Activated naive CD4-positive, alpha-beta T cell treated with anti-CD3 and anti-CD28 coated beads, Interleukin-2, amount 10 ng/mL, durations not matched to agents 7 days and 5 days (primary cell): Measurements from ENCODE around the gene CLEC4G.

Experiments
- CTCF ChIA-PET: fragments of 350-600 bp; sonication (Branson Sonifier 250); formaldehyde crosslinking; loops from one replicate; lab custom pipeline; 2021; ENCODE audit warnings: antibody characterized with exemption; lab: Charles Lee
- DNase-seq: peaks from one replicate; pipeline ENCODE4 v3.0.0-alpha.2; 2020
- H3K27ac Mint-ChIP-seq: one replicate; pipeline ENCODE4 v1.8.0; 2021; ENCODE audit warnings: mild to moderate bottlenecking, moderate library complexity, mixed read lengths
- H3K27me3 Mint-ChIP-seq: one replicate; pipeline ENCODE4 v1.8.0; 2021; ENCODE audit warnings: mild to moderate bottlenecking, mixed read lengths
- H3K36me3 Mint-ChIP-seq: one replicate; pipeline ENCODE4 v1.8.0; 2021; ENCODE audit warnings: mixed read lengths
- H3K4me1 Mint-ChIP-seq: one replicate; pipeline ENCODE4 v1.8.0; 2021; ENCODE audit warnings: mixed read lengths
- H3K4me3 Mint-ChIP-seq: one replicate; pipeline ENCODE4 v1.8.0; 2021; ENCODE audit warnings: mild to moderate bottlenecking, moderate library complexity, mixed read lengths
- H3K9me3 Mint-ChIP-seq: one replicate; pipeline ENCODE4 v1.8.0; 2021; ENCODE audit warnings: mixed read lengths

The CLEC4G gene

GRCh38 chr19:7742575-7742974 lies 10.7 kb upstream of the CLEC4G start:
- no peak overlapping the region for H3K4me3 Mint-ChIP-seq
- CTCF ChIA-PET = no interaction called here

GRCh38 chr19:7740682-7741054 lies 8.8 kb upstream of the CLEC4G start:
- Mint-ChIP-seq H3K27ac (no peak overlapping the region), H3K4me3 (no peak overlapping the region), H3K4me1 (no peaks in the 10 kb centered on the region), H3K9me3 (no peaks in the 10 kb centered on the region), H3K36me3 (no peaks in the 10 kb centered on the region), H3K27me3 (peaks cover 49% of the 10 kb centered on the region)
- CTCF ChIA-PET = no interaction called here
- DNase-seq = no peak

More at GRCh38 chr19:7742575-7742974, 10.7 kb upstream of the CLEC4G start:
- H3K9me3 Mint-ChIP-seq = no peaks in the 10 kb centered on the region
- no peaks in the 10 kb centered on the region for H3K36me3 Mint-ChIP-seq
- H3K27ac Mint-ChIP-seq = no peak overlapping the region
- no peaks in the 10 kb centered on the region for H3K4me1 Mint-ChIP-seq
- DNase-seq = no peak
- peaks cover 41% of the 10 kb centered on the region for H3K27me3 Mint-ChIP-seq

GRCh38 chr19:7739801-7740681 lies 8.1 kb upstream of the CLEC4G start:
- CTCF ChIA-PET = no interaction called here
- Mint-ChIP-seq H3K9me3 (no peaks in the 10 kb centered on the region), H3K4me3 (no peak overlapping the region), H3K4me1 (no peaks in the 10 kb centered on the region), H3K27me3 (peaks cover 47% of the 10 kb centered on the region), H3K27ac (no peak overlapping the region), H3K36me3 (no peaks in the 10 kb centered on the region)
- no peak for DNase-seq

- peaks cover 47% of the 10 kb centered on the region for H3K27me3 Mint-ChIP-seq
- no peak for DNase-seq
- H3K9me3 Mint-ChIP-seq = no peaks in the 10 kb centered on the region
- H3K36me3 Mint-ChIP-seq = no peaks in the 10 kb centered on the region
- CTCF ChIA-PET = no interaction called here
- H3K27ac Mint-ChIP-seq = no peak overlapping the region
- H3K4me1 Mint-ChIP-seq = no peaks in the 10 kb centered on the region
- H3K4me3 Mint-ChIP-seq = no peak overlapping the region
These were observed 7.4 kb upstream of the CLEC4G start for GRCh38 chr19:7739211-7739755.

- no peak overlapping the region for H3K27ac Mint-ChIP-seq
- no peak overlapping the region for H3K4me3 Mint-ChIP-seq
- no peaks in the 10 kb centered on the region for H3K4me1 Mint-ChIP-seq
- DNase-seq = no peak
- no peaks in the 10 kb centered on the region for H3K9me3 Mint-ChIP-seq
- H3K27me3 Mint-ChIP-seq = peaks cover 43% of the 10 kb centered on the region
- CTCF ChIA-PET = no interaction called here
- H3K36me3 Mint-ChIP-seq = no peaks in the 10 kb centered on the region
These were observed 6.1 kb upstream of the CLEC4G start for GRCh38 chr19:7738023-7738422.

- H3K9me3 Mint-ChIP-seq = no peaks in the 10 kb centered on the region
- H3K4me3 Mint-ChIP-seq = no peak overlapping the region
- no peaks in the 10 kb centered on the region for H3K36me3 Mint-ChIP-seq
- no peak overlapping the region for H3K27ac Mint-ChIP-seq
- CTCF ChIA-PET = no interaction called here
- H3K4me1 Mint-ChIP-seq = no peaks in the 10 kb centered on the region
- H3K27me3 Mint-ChIP-seq = peaks cover 47% of the 10 kb centered on the region
- no peak for DNase-seq
These were observed 5.3 kb upstream of the CLEC4G start for GRCh38 chr19:7737215-7737614.

- CTCF ChIA-PET = no interaction called here
- DNase-seq = no peak
- Mint-ChIP-seq H3K27me3 (peaks cover 53% of the 10 kb centered on the region), H3K4me1 (no peaks in the 10 kb centered on the region), H3K36me3 (no peaks in the 10 kb centered on the region), H3K27ac (no peak overlapping the region), H3K9me3 (no peaks in the 10 kb centered on the region), H3K4me3 (no peak overlapping the region)
These were observed 4.2 kb upstream of the CLEC4G start for GRCh38 chr19:7736148-7736547.

GRCh38 chr19:7734220-7735203 lies 2.6 kb upstream of the CLEC4G start:
- Mint-ChIP-seq H3K36me3 (no peaks in the 10 kb centered on the region), H3K27ac (no peak overlapping the region), H3K27me3 (peaks cover 60% of the 10 kb centered on the region), H3K4me1 (no peaks in the 10 kb centered on the region), H3K4me3 (no peak overlapping the region), H3K9me3 (no peaks in the 10 kb centered on the region)
- CTCF ChIA-PET = no interaction called here
- DNase-seq = no peak

GRCh38 chr19:7733376-7733775 lies 1.5 kb upstream of the CLEC4G start:
- CTCF ChIA-PET = no interaction called here
- Mint-ChIP-seq H3K4me3 (no peak overlapping the region), H3K4me1 (no peaks in the 10 kb centered on the region), H3K27ac (no peak overlapping the region), H3K9me3 (no peaks in the 10 kb centered on the region), H3K27me3 (peaks cover 68% of the 10 kb centered on the region), H3K36me3 (no peaks in the 10 kb centered on the region)
- no peak for DNase-seq

- DNase-seq = no peak
- Mint-ChIP-seq H3K36me3 (no peaks in the 10 kb centered on the region), H3K27ac (no peak overlapping the region), H3K4me1 (no peaks in the 10 kb centered on the region), H3K4me3 (no peak overlapping the region), H3K9me3 (no peaks in the 10 kb centered on the region), H3K27me3 (peaks cover 75% of the 10 kb centered on the region)
- CTCF ChIA-PET = no interaction called here
These were observed 295 bp downstream of the CLEC4G start for GRCh38 chr19:7731615-7732014.

- H3K4me1 Mint-ChIP-seq = no peaks in the 10 kb centered on the region
- H3K27ac Mint-ChIP-seq = no peak overlapping the region
- CTCF ChIA-PET = no interaction called here
- H3K4me3 Mint-ChIP-seq = no peak overlapping the region
- no peaks in the 10 kb centered on the region for H3K9me3 Mint-ChIP-seq
- no peak for DNase-seq
- no peaks in the 10 kb centered on the region for H3K36me3 Mint-ChIP-seq
- peaks cover 72% of the 10 kb centered on the region for H3K27me3 Mint-ChIP-seq
These were observed 703 bp downstream of the CLEC4G start for GRCh38 chr19:7731218-7731595.

- DNase-seq = no peak
- Mint-ChIP-seq H3K27ac (no peak overlapping the region), H3K9me3 (no peaks in the 10 kb centered on the region), H3K36me3 (no peaks in the 10 kb centered on the region), H3K4me3 (no peak overlapping the region), H3K27me3 (peaks cover 72% of the 10 kb centered on the region), H3K4me1 (no peaks in the 10 kb centered on the region)
- CTCF ChIA-PET = no interaction called here
These were observed 1.4 kb downstream of the CLEC4G start for GRCh38 chr19:7730286-7731217.

GRCh38 chr19:7729831-7730285 lies 2.1 kb downstream of the CLEC4G start:
- Mint-ChIP-seq H3K4me1 (no peaks in the 10 kb centered on the region), H3K27me3 (peaks cover 70% of the 10 kb centered on the region), H3K36me3 (no peaks in the 10 kb centered on the region), H3K27ac (no peak overlapping the region), H3K4me3 (no peak overlapping the region), H3K9me3 (no peaks in the 10 kb centered on the region)
- CTCF ChIA-PET = no interaction called here
- no peak for DNase-seq
